Endodermal cell (in vitro differentiated cells): ENCODE results near the gene FYN. TPM values are rescaled to one million over a fixed set of nuclear protein-coding genes. Genes with fewer than 3 reads are reported as not detected.
A peak's percentile ranks its signal among the peaks of the same experiment; 100 is the strongest.
"Not testable (repeated sequence)": the region's sequence is repeated elsewhere in the genome, so short reads cannot be mapped to it uniquely, and the experiment has no call there.

ENCODE experiments used
- DNase-seq: peaks from one replicate; pipeline ENCODE4 v3.0.0-alpha.2; 2017
- H3K27ac ChIP-seq: 2 replicates; pipeline ENCODE4 v1.5.1; 2013; ENCODE audit warnings: mild to moderate bottlenecking, low read depth, low read length, moderate library complexity
- H3K27me3 ChIP-seq: 2 replicates; pipeline ENCODE4 v1.6.1; 2013; ENCODE audit warnings: mild to moderate bottlenecking, low read length, moderate library complexity; ENCODE audit not compliant: insufficient read depth, control insufficient read depth, poor library complexity, severe bottlenecking
- H3K36me3 ChIP-seq: 2 replicates; pipeline ENCODE4 v1.7.0; 2013; ENCODE audit warnings: mild to moderate bottlenecking, low read length, moderate library complexity; ENCODE audit not compliant: control insufficient read depth, insufficient read depth
- H3K4me1 ChIP-seq: one replicate; pipeline ENCODE4 v1.7.0; 2013; ENCODE audit warnings: low read length; ENCODE audit not compliant: control insufficient read depth, insufficient read depth
- H3K4me3 ChIP-seq: 2 replicates; pipeline ENCODE4 v1.5.1; 2013; ENCODE audit warnings: mild to moderate bottlenecking, low read length, moderate library complexity
- H3K9ac ChIP-seq: 2 replicates; pipeline ENCODE4 v1.6.1; 2013; ENCODE audit warnings: mild to moderate bottlenecking, low read length, moderate library complexity; ENCODE audit not compliant: poor library complexity, severe bottlenecking; ENCODE audit errors: extremely low read depth
- H3K9me3 ChIP-seq: 2 replicates; pipeline ENCODE4 v1.6.1; 2013; ENCODE audit warnings: mild to moderate bottlenecking, low read length, moderate library complexity; ENCODE audit not compliant: control insufficient read depth
- H3K27ac Mint-ChIP-seq: 2 replicates; pipeline ENCODE4 v1.8.0; 2020; ENCODE audit warnings: mixed read lengths
- H3K27me3 Mint-ChIP-seq: 2 replicates; pipeline ENCODE4 v1.8.0; 2021; ENCODE audit warnings: mild to moderate bottlenecking, mixed read lengths; ENCODE audit not compliant: insufficient read depth
- H3K36me3 Mint-ChIP-seq: 2 replicates; pipeline ENCODE4 v1.8.0; 2020; ENCODE audit warnings: low read depth, mixed read lengths
- H3K4me1 Mint-ChIP-seq: 2 replicates; pipeline ENCODE4 v1.8.0; 2020; ENCODE audit warnings: mixed read lengths
- H3K4me3 Mint-ChIP-seq: 2 replicates; pipeline ENCODE4 v1.8.0; 2020; ENCODE audit warnings: mild to moderate bottlenecking, moderate library complexity, mixed read lengths
- H3K9me3 Mint-ChIP-seq: 2 replicates; pipeline ENCODE4 v1.8.0; 2020; ENCODE audit warnings: mild to moderate bottlenecking, mixed read lengths
- WGBS, 2 experiments: methylation state at CpG; one replicate each; pipeline versions ENCODE4 v1.1.5 to v1.1.7; 2013; ENCODE audit warnings: missing lambda C conversion rate in 2 of 2, mixed read lengths in 1 of 2; ENCODE audit not compliant: insufficient coverage in 1 of 2, insufficient read length in 1 of 2; 5-methylcytosine and 5-hydroxymethylcytosine counted together
- total RNA-seq, 2 donors: library from RNA; stranded (reverse); fragmentation: NEBNext Ultra II Directional in 1 of 2; extraction: Animal tissue kit (Norgen Biotek cat#: 25700) in 1 of 2; gene quantifications; 2 replicates in 1 of 2; 3 replicates in 1 of 2; pipeline ENCODE4 v1.2.1, GENCODE V29; 2021
- TF ChIP-seq, protein P1 (sequence below): fragments of 200-600 bp; sonication (generic); conservative IDR thresholded peaks from 2 replicates; pipeline ENCODE4 v1.5.0; 2021; ENCODE audit warnings: antibody characterized with exemption, mild to moderate bottlenecking

Gene FYN
- total RNA-seq, 2 donors from 2014 or later: 70.0 to 96.4 TPM

- H3K4me3 Mint-ChIP-seq: peak overlapping the region; percentile 58
- Histone ChIP-seq H3K4me3 (peak overlapping the region; percentile 15), H3K9me3 (no peaks in the 10 kb centered on the region), H3K27ac (peak overlapping the region; percentile 36), H3K27me3 (no peaks in the 10 kb centered on the region), H3K36me3 (no peaks in the 10 kb centered on the region), H3K9ac (no peak overlapping the region), H3K4me1 (no peaks in the 10 kb centered on the region)
- peaks cover 10% of the 10 kb centered on the region for H3K9me3 Mint-ChIP-seq
- peaks cover 5% of the 10 kb centered on the region for H3K27me3 Mint-ChIP-seq
- H3K27ac Mint-ChIP-seq: peak overlapping the region; percentile 83
- H3K36me3 Mint-ChIP-seq: no peaks in the 10 kb centered on the region
- DNase-seq: peak; percentile 47
- H3K4me1 Mint-ChIP-seq: peaks cover 6% of the 10 kb centered on the region
- WGBS, 2 experiments: 89% methylated on average over 3 of the region's 3 CpGs; no CpG with 5 or more reads in 1 of the 2 experiments
- TF ChIP-seq, protein P1, sequence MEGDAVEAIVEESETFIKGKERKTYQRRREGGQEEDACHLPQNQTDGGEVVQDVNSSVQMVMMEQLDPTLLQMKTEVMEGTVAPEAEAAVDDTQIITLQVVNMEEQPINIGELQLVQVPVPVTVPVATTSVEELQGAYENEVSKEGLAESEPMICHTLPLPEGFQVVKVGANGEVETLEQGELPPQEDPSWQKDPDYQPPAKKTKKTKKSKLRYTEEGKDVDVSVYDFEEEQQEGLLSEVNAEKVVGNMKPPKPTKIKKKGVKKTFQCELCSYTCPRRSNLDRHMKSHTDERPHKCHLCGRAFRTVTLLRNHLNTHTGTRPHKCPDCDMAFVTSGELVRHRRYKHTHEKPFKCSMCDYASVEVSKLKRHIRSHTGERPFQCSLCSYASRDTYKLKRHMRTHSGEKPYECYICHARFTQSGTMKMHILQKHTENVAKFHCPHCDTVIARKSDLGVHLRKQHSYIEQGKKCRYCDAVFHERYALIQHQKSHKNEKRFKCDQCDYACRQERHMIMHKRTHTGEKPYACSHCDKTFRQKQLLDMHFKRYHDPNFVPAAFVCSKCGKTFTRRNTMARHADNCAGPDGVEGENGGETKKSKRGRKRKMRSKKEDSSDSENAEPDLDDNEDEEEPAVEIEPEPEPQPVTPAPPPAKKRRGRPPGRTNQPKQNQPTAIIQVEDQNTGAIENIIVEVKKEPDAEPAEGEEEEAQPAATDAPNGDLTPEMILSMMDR: no peak
These were observed 36.0 kb upstream of the FYN start for GRCh38 chr6:111909238-111909637.

GRCh38 chr6:111908365-111908764 lies 35.1 kb upstream of the FYN start:
- DNase-seq, H3K9ac ChIP-seq, H3K4me1 ChIP-seq, H3K27me3 Mint-ChIP-seq, H3K27me3 ChIP-seq, H3K4me1 Mint-ChIP-seq, H3K36me3 Mint-ChIP-seq, H3K9me3 ChIP-seq, H3K27ac ChIP-seq, H3K36me3 ChIP-seq: not testable (repeated sequence)
- H3K4me3 ChIP-seq: peak overlapping the region; percentile 15
- 32 to 47% methylated on average over 3 to 15 of the region's 17 CpGs for WGBS, 2 experiments
- peak overlapping the region; percentile 58 for H3K4me3 Mint-ChIP-seq
- H3K27ac Mint-ChIP-seq: peak overlapping the region; percentile 83
- H3K9me3 Mint-ChIP-seq: peaks cover 10% of the 10 kb centered on the region

GRCh38 chr6:111900735-111901134 lies 27.5 kb upstream of the FYN start:
- H3K36me3 ChIP-seq: no peaks in the 10 kb centered on the region
- no peak overlapping the region for H3K9ac ChIP-seq
- no peak for DNase-seq
- no peaks in the 10 kb centered on the region for H3K9me3 ChIP-seq
- Mint-ChIP-seq H3K36me3 (no peaks in the 10 kb centered on the region), H3K27me3 (peaks cover 56% of the 10 kb centered on the region), H3K9me3 (no peaks in the 10 kb centered on the region), H3K4me1 (peaks cover 12% of the 10 kb centered on the region), H3K27ac (no peak overlapping the region), H3K4me3 (no peak overlapping the region)
- TF ChIP-seq, protein P1: no peak
- H3K4me3 ChIP-seq: no peak overlapping the region
- peaks cover 4% of the 10 kb centered on the region for H3K4me1 ChIP-seq
- H3K27me3 ChIP-seq: peaks cover 53% of the 10 kb centered on the region
- WGBS, 2 experiments: 92 to 98% methylated on average over 4 to 5 of the region's 5 CpGs
- H3K27ac ChIP-seq: no peak overlapping the region

DNA sequence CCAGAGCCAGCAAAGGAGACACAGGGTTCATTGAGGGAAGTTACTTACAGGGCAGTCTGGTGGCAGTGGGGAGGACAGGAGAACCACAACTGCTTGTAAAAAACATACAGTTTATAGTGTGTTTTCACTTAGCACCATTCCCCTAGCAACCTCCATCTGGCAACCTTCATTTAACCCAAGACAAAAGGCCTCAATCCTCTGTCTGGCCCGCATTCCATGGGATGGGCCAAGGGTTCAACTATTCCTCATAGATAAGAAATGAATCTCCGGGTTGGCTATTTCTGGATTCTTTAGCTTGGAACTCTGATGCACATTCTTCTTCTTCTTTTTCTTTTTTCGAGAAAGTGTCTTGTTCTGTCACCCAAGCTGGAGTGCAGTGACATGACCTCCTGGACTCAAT lies 26.3 kb upstream of the FYN start:
- Mint-ChIP-seq H3K27ac (no peak overlapping the region), H3K4me1 (peaks cover 12% of the 10 kb centered on the region), H3K4me3 (no peak overlapping the region), H3K27me3 (peaks cover 68% of the 10 kb centered on the region), H3K9me3 (no peaks in the 10 kb centered on the region), H3K36me3 (no peaks in the 10 kb centered on the region)
- WGBS, 2 experiments: 93 to 94% methylated on average over 2 to 3 of the region's 3 CpGs
- no peak for DNase-seq
- H3K36me3 ChIP-seq: no peaks in the 10 kb centered on the region
- TF ChIP-seq, protein P1: no peak
- H3K9me3 ChIP-seq: no peaks in the 10 kb centered on the region
- H3K9ac ChIP-seq: no peak overlapping the region
- H3K4me1 ChIP-seq: peaks cover 4% of the 10 kb centered on the region
- H3K4me3 ChIP-seq: no peak overlapping the region
- no peak overlapping the region for H3K27ac ChIP-seq
- peaks cover 65% of the 10 kb centered on the region for H3K27me3 ChIP-seq
